Panc1 (cell line): Measurements from ENCODE around the gene LYST. TPM values are rescaled to one million over a fixed set of nuclear protein-coding genes. Genes with fewer than 3 reads are reported as not detected.

Experiments
- ATAC-seq: fragments of 200-7000 bp; cut with Tn5 transposase; 2 replicates; pipeline ENCODE4 v1.9.1; 2020; ENCODE audit warnings: mild to moderate bottlenecking, moderate library complexity
- BruUV-seq: library from RNA; stranded (reverse); fragments of 400-500 nt; replicated peaks from 2 replicates; lab custom pipeline; 2021; lab: Mats Ljungman, UMichigan
- CTCF ChIA-PET: fragments of 300-600 bp; sonication (Branson Sonifier 250); formaldehyde crosslinking; loops from one replicate; lab custom pipeline; 2022; ENCODE audit warnings: antibody characterized with exemption; lab: Charles Lee
- POLR2A ChIA-PET: fragments of 300-600 bp; sonication (Branson Sonifier 250); formaldehyde crosslinking; loops from one replicate; lab custom pipeline; 2022; ENCODE audit warnings: antibody characterized with exemption; lab: Charles Lee
- DNase-seq: peaks from one replicate; pipeline ENCODE4 v3.0.0-alpha.2; 2010; ENCODE audit warnings: low read depth, low spot score
- H3K27ac ChIP-seq: 2 replicates; pipeline ENCODE4 v1.5.1; 2011; ENCODE audit warnings: mild to moderate bottlenecking, low read length, inconsistent platforms
- H3K27me3 ChIP-seq: fragments of 200-500 bp; sonication (Bioruptor generic); 2 replicates; pipeline ENCODE4 v1.6.0; 2014; ENCODE audit warnings: low read length, inconsistent platforms; ENCODE audit not compliant: control insufficient read depth, insufficient read depth
- H3K36me3 ChIP-seq: fragments of 200-500 bp; sonication (Bioruptor generic); 2 replicates; pipeline ENCODE4 v1.5.1; 2014; ENCODE audit warnings: inconsistent platforms, mild to moderate bottlenecking, low read length, moderate library complexity; ENCODE audit not compliant: control insufficient read depth, insufficient read depth
- H3K4me1 ChIP-seq: 2 replicates; pipeline ENCODE4 v1.5.1; 2011; ENCODE audit warnings: inconsistent platforms, mild to moderate bottlenecking, low read length, moderate library complexity; ENCODE audit not compliant: control insufficient read depth, insufficient read depth
- H3K4me3 ChIP-seq, 2 experiments: 2 replicates each; pipeline ENCODE4 v1.5.1; 2011 to 2012; ENCODE audit warnings: low read depth in 2 of 2, low read length in 2 of 2, mild to moderate bottlenecking in 2 of 2, inconsistent platforms in 1 of 2, moderate library complexity in 1 of 2
- H3K9me3 ChIP-seq: fragments of 200-500 bp; sonication (Bioruptor generic); 2 replicates; pipeline ENCODE4 v1.5.1; 2014; ENCODE audit warnings: low read depth, mild to moderate bottlenecking, inconsistent platforms, low read length, moderate library complexity; ENCODE audit not compliant: control insufficient read depth, insufficient read depth
- CTCF ChIP-seq: fragments of 450-650 bp; IDR thresholded peaks from 2 replicates; pipeline ENCODE4 v1.5.1; 2017; ENCODE audit warnings: mild to moderate bottlenecking
- POLR2AphosphoS5 ChIP-seq: IDR thresholded peaks from 2 replicates; pipeline ENCODE4 v1.6.1; 2012; ENCODE audit warnings: mild to moderate bottlenecking, low read depth, low read length, moderate library complexity
- REST ChIP-seq, 2 experiments: IDR thresholded peaks; 2 replicates each; pipeline ENCODE4 v1.6.1; 2011 to 2012; ENCODE audit warnings: low read depth in 2 of 2, control low read depth in 1 of 2, low read length in 1 of 2, mild to moderate bottlenecking in 1 of 2, moderate library complexity in 1 of 2; ENCODE audit not compliant: insufficient read depth in 1 of 2
- SIN3A ChIP-seq: IDR thresholded peaks from 2 replicates; pipeline ENCODE4 v1.6.1; 2012; ENCODE audit warnings: low read depth, mild to moderate bottlenecking, low read length, moderate library complexity, borderline replicate concordance; ENCODE audit not compliant: insufficient read depth
- TCF7L2 ChIP-seq: IDR thresholded peaks from 2 replicates; pipeline ENCODE4 v1.6.1; 2011; ENCODE audit warnings: mild to moderate bottlenecking, low read depth, low read length, inconsistent platforms
- in situ Hi-C: cut with HindIII; loops from 2 replicates; pipeline ENCODE4 v1.10.0; 2016; ENCODE audit warnings: low sequenced_read_pairs, low pct_unique_long_range_greater_than_20kb
- intact Hi-C: fragments of 100-400 bp; cut with micrococcal nuclease; formaldehyde crosslinking; loops from one replicate; pipeline ENCODE4 v1.10.0; 2022; ENCODE audit not compliant: unreplicated experiment
- total RNA-seq: library from RNA; stranded (reverse); gene quantifications from one replicate; pipeline ENCODE4 v1.2.1, GENCODE V29; 2021; ENCODE audit not compliant: unreplicated experiment

Gene LYST
- total RNA-seq, 1 experiment from 2014 or later = 75.2 TPM

- no TSS peak for BruUV-seq
- Histone ChIP-seq H3K4me1 (no peaks in the 10 kb centered on the region), H3K36me3 (peaks cover 29% of the 10 kb centered on the region), H3K27ac (no peak overlapping the region), H3K27me3 (no peaks in the 10 kb centered on the region), H3K9me3 (no peaks in the 10 kb centered on the region), H3K4me3 (no peak overlapping the region)
- CTCF ChIA-PET = no interaction called here
- DNase-seq (no peak), ATAC-seq (no peak)
- no peak for TF ChIP-seq POLR2AphosphoS5
- no peak for TF ChIP-seq SIN3A
- TF ChIP-seq CTCF = no peak
- no peak for TF ChIP-seq REST (IDR thresholded peaks at IDR 0.05; ENCODE audit: insufficient read depth in 1 of 2, low read depth in 2 of 2, low read length in 1 of 2)
- TF ChIP-seq TCF7L2 = no peak
- POLR2A ChIA-PET = no interaction called here
- intact Hi-C loops = no loop called here
- in situ Hi-C loops = no loop called here
Measured at GRCh38 chr1:235735621-235736020, 131.1 kb downstream of the LYST start.

- intact Hi-C loops (no loop called here), in situ Hi-C loops (no loop called here)
- POLR2A ChIA-PET = no interaction called here
- Histone ChIP-seq H3K9me3 (no peaks in the 10 kb centered on the region), H3K4me3 (no peak overlapping the region), H3K36me3 (peaks cover 29% of the 10 kb centered on the region), H3K27ac (no peak overlapping the region), H3K27me3 (no peaks in the 10 kb centered on the region), H3K4me1 (no peaks in the 10 kb centered on the region)
- CTCF ChIA-PET = no interaction called here
- BruUV-seq = no TSS peak
- TF ChIP-seq POLR2AphosphoS5 (no peak), SIN3A (no peak), TCF7L2 (no peak)
- DNase-seq (no peak), ATAC-seq (no peak)
Measured at GRCh38 chr1:235734335-235734734, 132.4 kb downstream of the LYST start.

GRCh38 chr1:235730007-235730406 lies 136.7 kb downstream of the LYST start:
- no peak for TF ChIP-seq REST (IDR thresholded peaks at IDR 0.05; ENCODE audit: insufficient read depth in 1 of 2, low read depth in 2 of 2, low read length in 1 of 2)
- TF ChIP-seq SIN3A = no peak
- TF ChIP-seq TCF7L2 = no peak
- TF ChIP-seq CTCF = no peak
- no peak for TF ChIP-seq POLR2AphosphoS5
- ChIA-PET CTCF (no interaction called here), POLR2A (no interaction called here)
- in situ Hi-C loops = no loop called here
- no peaks in the 10 kb centered on the region for H3K9me3 ChIP-seq
- H3K4me1 ChIP-seq = no peaks in the 10 kb centered on the region
- DNase-seq (no peak), ATAC-seq (no peak)
- no peak overlapping the region for H3K4me3 ChIP-seq
- no peak overlapping the region for H3K27ac ChIP-seq
- peaks cover 44% of the 10 kb centered on the region for H3K36me3 ChIP-seq
- H3K27me3 ChIP-seq = no peaks in the 10 kb centered on the region
- intact Hi-C loops = no loop called here
- BruUV-seq = no TSS peak
